ENCODE data around the gene DCTN5. TPM values are rescaled to one million over a fixed set of nuclear protein-coding genes. Genes with fewer than 3 reads are reported as not detected.

Gene DCTN5
- total RNA-seq, 1 experiment from 2014 or later: 101 TPM

GRCh38 chr16:23642246-23642774 lies 1.0 kb downstream of the DCTN5 start:
- ChIA-PET POLR2A (interaction anchor here (0.7 to 0.9 kb wide), 2 partner anchors 137 to 238 kb away, joined by 3 to 5 read pairs; no protein-coding TSS in a partner anchor), CTCF (no interaction called here)
- no TSS peak for BruUV-seq (replicated peaks)
- no peaks in the 10 kb centered on the region for H3K9me3 Mint-ChIP-seq (ENCODE audit: unreplicated experiment)
- peaks cover 7% of the 10 kb centered on the region for H3K4me1 Mint-ChIP-seq (ENCODE audit: low read depth, unreplicated experiment)
- no peak for DNase-seq
- Histone ChIP-seq H3K36me3 (ENCODE audit: control insufficient read depth, insufficient read depth, low read length) (no peaks in the 10 kb centered on the region), H3K27me3 (replicated peaks; ENCODE audit: control insufficient read depth, insufficient read depth, low read length) (no peaks in the 10 kb centered on the region), H3K4me1 (no peaks in the 10 kb centered on the region), H3K9me3 (no peaks in the 10 kb centered on the region), H3K4me3 (ENCODE audit: low read depth, low read length) (peak overlapping the region; percentile 99)
- peak overlapping the region; percentile 93 for H3K27ac Mint-ChIP-seq (ENCODE audit: unreplicated experiment)
- TF ChIP-seq, protein P1, sequence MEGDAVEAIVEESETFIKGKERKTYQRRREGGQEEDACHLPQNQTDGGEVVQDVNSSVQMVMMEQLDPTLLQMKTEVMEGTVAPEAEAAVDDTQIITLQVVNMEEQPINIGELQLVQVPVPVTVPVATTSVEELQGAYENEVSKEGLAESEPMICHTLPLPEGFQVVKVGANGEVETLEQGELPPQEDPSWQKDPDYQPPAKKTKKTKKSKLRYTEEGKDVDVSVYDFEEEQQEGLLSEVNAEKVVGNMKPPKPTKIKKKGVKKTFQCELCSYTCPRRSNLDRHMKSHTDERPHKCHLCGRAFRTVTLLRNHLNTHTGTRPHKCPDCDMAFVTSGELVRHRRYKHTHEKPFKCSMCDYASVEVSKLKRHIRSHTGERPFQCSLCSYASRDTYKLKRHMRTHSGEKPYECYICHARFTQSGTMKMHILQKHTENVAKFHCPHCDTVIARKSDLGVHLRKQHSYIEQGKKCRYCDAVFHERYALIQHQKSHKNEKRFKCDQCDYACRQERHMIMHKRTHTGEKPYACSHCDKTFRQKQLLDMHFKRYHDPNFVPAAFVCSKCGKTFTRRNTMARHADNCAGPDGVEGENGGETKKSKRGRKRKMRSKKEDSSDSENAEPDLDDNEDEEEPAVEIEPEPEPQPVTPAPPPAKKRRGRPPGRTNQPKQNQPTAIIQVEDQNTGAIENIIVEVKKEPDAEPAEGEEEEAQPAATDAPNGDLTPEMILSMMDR (IDR thresholded peaks at IDR 0.05; ENCODE audit: insufficient read depth in 1 of 2, low read depth in 1 of 2, low read length in 1 of 2, severe bottlenecking in 1 of 2, unreplicated experiment in 1 of 2): no peak
- H3K27me3 Mint-ChIP-seq (ENCODE audit: insufficient read depth, unreplicated experiment): no peaks in the 10 kb centered on the region
- peaks cover 57% of the 10 kb centered on the region for H3K36me3 Mint-ChIP-seq (ENCODE audit: insufficient read depth, unreplicated experiment)
- H3K4me3 Mint-ChIP-seq (ENCODE audit: unreplicated experiment): peak overlapping the region; percentile 96
- intact Hi-C loops (cut with micrococcal nuclease; ENCODE audit: unreplicated experiment): loop anchor here (5.0 kb wide), 1 partner anchor 35 kb away; the partner anchor contains the start of gene PLK1

DNA sequence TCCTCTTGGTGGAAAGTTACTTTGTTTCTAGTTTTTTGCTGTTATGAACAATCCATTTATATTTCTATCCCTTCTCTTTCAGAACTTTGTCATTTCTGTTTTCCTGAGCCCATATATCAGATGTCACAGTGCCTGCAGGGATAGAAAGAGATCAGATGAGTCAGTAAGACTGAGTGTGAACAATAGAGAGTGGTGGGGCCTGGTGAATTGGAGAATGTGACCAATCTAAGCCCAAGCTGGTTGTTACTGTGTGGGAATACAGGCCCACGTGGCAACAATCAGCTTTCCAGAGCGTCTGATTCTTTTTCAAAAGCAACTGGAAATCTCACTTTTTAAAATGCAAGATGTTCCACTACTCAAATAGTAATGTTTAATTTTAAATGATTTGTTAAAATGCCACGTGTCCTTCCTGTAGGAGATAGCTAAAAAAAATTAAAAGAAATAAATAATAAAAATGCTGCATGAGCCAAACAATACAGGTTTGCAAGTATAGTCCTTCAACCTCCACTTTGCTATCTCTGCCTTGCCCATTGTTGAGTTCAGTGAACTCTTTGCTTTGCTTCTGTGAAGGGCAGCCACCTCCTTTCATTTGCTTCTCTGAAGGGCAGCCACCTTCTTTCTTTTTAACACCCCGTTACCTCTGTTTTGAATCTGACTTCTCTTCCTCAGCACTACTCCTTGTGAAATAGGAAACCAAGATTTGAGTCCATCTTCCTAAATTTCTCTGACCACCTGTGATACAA lies 9.6 kb downstream of the DCTN5 start:
- no peaks in the 10 kb centered on the region for H3K27me3 Mint-ChIP-seq (ENCODE audit: insufficient read depth, unreplicated experiment)
- POLR2A ChIA-PET: no interaction called here
- H3K9me3 Mint-ChIP-seq (ENCODE audit: unreplicated experiment): no peaks in the 10 kb centered on the region
- intact Hi-C loops (cut with micrococcal nuclease; ENCODE audit: unreplicated experiment): no loop called here
- CTCF ChIA-PET: no interaction called here
- H3K4me1 Mint-ChIP-seq (ENCODE audit: low read depth, unreplicated experiment): no peaks in the 10 kb centered on the region
- no peak overlapping the region for H3K27ac Mint-ChIP-seq (ENCODE audit: unreplicated experiment)
- no peaks in the 10 kb centered on the region for H3K9me3 ChIP-seq
- H3K36me3 Mint-ChIP-seq (ENCODE audit: insufficient read depth, unreplicated experiment): peaks cover 52% of the 10 kb centered on the region
- TF ChIP-seq, protein P1 (IDR thresholded peaks at IDR 0.05; ENCODE audit: insufficient read depth in 1 of 2, low read depth in 1 of 2, low read length in 1 of 2, severe bottlenecking in 1 of 2, unreplicated experiment in 1 of 2): no peak
- H3K4me3 Mint-ChIP-seq (ENCODE audit: unreplicated experiment): no peak overlapping the region
- no peaks in the 10 kb centered on the region for H3K27me3 ChIP-seq (replicated peaks; ENCODE audit: control insufficient read depth, insufficient read depth, low read length)
- H3K36me3 ChIP-seq (ENCODE audit: control insufficient read depth, insufficient read depth, low read length): no peaks in the 10 kb centered on the region; the same call in 1 of the 2 replicates
- no peak overlapping the region for H3K4me3 ChIP-seq (ENCODE audit: low read depth, low read length)
- BruUV-seq (replicated peaks): no TSS peak
- H3K4me1 ChIP-seq: no peaks in the 10 kb centered on the region
- DNase-seq: no peak

- no TSS peak for BruUV-seq (replicated peaks)
- intact Hi-C loops (cut with micrococcal nuclease; ENCODE audit: unreplicated experiment): no loop called here
- Mint-ChIP-seq H3K27me3 (ENCODE audit: insufficient read depth, unreplicated experiment) (no peaks in the 10 kb centered on the region), H3K36me3 (ENCODE audit: insufficient read depth, unreplicated experiment) (peaks cover 41% of the 10 kb centered on the region), H3K9me3 (ENCODE audit: unreplicated experiment) (no peaks in the 10 kb centered on the region), H3K4me1 (ENCODE audit: low read depth, unreplicated experiment) (no peaks in the 10 kb centered on the region), H3K4me3 (ENCODE audit: unreplicated experiment) (no peak overlapping the region), H3K27ac (ENCODE audit: unreplicated experiment) (no peak overlapping the region)
- Histone ChIP-seq H3K4me1 (no peaks in the 10 kb centered on the region), H3K27me3 (replicated peaks; ENCODE audit: control insufficient read depth, insufficient read depth, low read length) (no peaks in the 10 kb centered on the region), H3K9me3 (no peaks in the 10 kb centered on the region), H3K36me3 (ENCODE audit: control insufficient read depth, insufficient read depth, low read length) (no peaks in the 10 kb centered on the region; the same call in 1 of the 2 replicates), H3K4me3 (ENCODE audit: low read depth, low read length) (no peak overlapping the region)
- ChIA-PET CTCF (no interaction called here), POLR2A (no interaction called here)
- TF ChIP-seq, protein P1 (IDR thresholded peaks at IDR 0.05; ENCODE audit: insufficient read depth in 1 of 2, low read depth in 1 of 2, low read length in 1 of 2, severe bottlenecking in 1 of 2, unreplicated experiment in 1 of 2): no peak
- DNase-seq: no peak
Observed at GRCh38 chr16:23651943-23652468, 10.7 kb downstream of the DCTN5 start.
